Keratinocyte (primary cell): ENCODE results near the gene PPP4R4. TPM values are rescaled to one million over a fixed set of nuclear protein-coding genes. Genes with fewer than 3 reads are reported as not detected.
"Not testable (repeated sequence)": the region's sequence is repeated elsewhere in the genome, so short reads cannot be mapped to it uniquely, and the experiment has no call there.

Experiments
- DNase-seq: peaks from one replicate; pipeline ENCODE4 v3.0.0-alpha.2; 2011; ENCODE audit warnings: low read depth, missing footprints, low spot score
- FAIRE-seq: peaks from 2 replicates; lab custom pipeline; 2011; peaks lifted over from hg19 to GRCh38; lab: Jason Lieb, UNC
- H2AFZ ChIP-seq: 2 replicates; pipeline ENCODE4 v1.6.0; 2012; ENCODE audit warnings: low read length, control low read depth, inconsistent platforms; ENCODE audit not compliant: control insufficient read depth
- H3K27ac ChIP-seq: 2 replicates; pipeline ENCODE4 v1.5.1; 2011; ENCODE audit warnings: low read length; ENCODE audit not compliant: control insufficient read depth, insufficient read depth
- H3K27me3 ChIP-seq: 3 replicates; pipeline ENCODE4 v1.6.0; 2011; ENCODE audit warnings: low read length; ENCODE audit not compliant: control insufficient read depth, insufficient read depth; ENCODE audit errors: extremely low read depth
- H3K36me3 ChIP-seq, 2 experiments: 2 replicates in 1 of 2; 3 replicates in 1 of 2; pipeline ENCODE4 v1.5.1; 2011; ENCODE audit warnings: low read length in 2 of 2, mild to moderate bottlenecking in 1 of 2; ENCODE audit not compliant: control insufficient read depth in 2 of 2, insufficient read depth in 2 of 2; ENCODE audit errors: extremely low read depth in 1 of 2
- H3K4me1 ChIP-seq: 3 replicates; pipeline ENCODE4 v1.5.1; 2011; ENCODE audit warnings: low read length; ENCODE audit not compliant: control insufficient read depth, insufficient read depth; ENCODE audit errors: extremely low read depth
- H3K4me2 ChIP-seq: 3 replicates; pipeline ENCODE4 v1.6.0; 2011; ENCODE audit warnings: low read depth, low read length; ENCODE audit not compliant: control insufficient read depth, insufficient read depth; ENCODE audit errors: extremely low read depth
- H3K4me3 ChIP-seq, 3 experiments: fragments of 200-600 bp in 1 of 3; sonication (generic) in 1 of 3; 2 replicates in 2 of 3; 3 replicates in 1 of 3; pipeline ENCODE4 v1.5.1; 2011 to 2016; ENCODE audit warnings: low read length in 3 of 3, mild to moderate bottlenecking in 3 of 3, control low read depth in 2 of 3, inconsistent platforms in 1 of 3, low read depth in 1 of 3, mixed read lengths in 1 of 3, mixed run types in 1 of 3, moderate library complexity in 1 of 3; ENCODE audit not compliant: control insufficient read depth in 2 of 3, insufficient read depth in 2 of 3; ENCODE audit errors: extremely low read depth in 1 of 3
- H3K79me2 ChIP-seq: 2 replicates; pipeline ENCODE4 v1.6.0; 2012; ENCODE audit warnings: low read length; ENCODE audit not compliant: control insufficient read depth, insufficient read depth
- H3K9ac ChIP-seq: 3 replicates; pipeline ENCODE4 v1.6.0; 2011; ENCODE audit warnings: low read length; ENCODE audit not compliant: control insufficient read depth, insufficient read depth; ENCODE audit errors: extremely low read depth
- H3K9me1 ChIP-seq: 3 replicates; pipeline ENCODE4 v1.6.0; 2011; ENCODE audit warnings: low read length; ENCODE audit not compliant: control insufficient read depth, insufficient read depth; ENCODE audit errors: extremely low read depth
- H3K9me3 ChIP-seq: 2 replicates; pipeline ENCODE4 v1.5.1; 2012; ENCODE audit warnings: low read depth, low read length; ENCODE audit not compliant: control insufficient read depth
- H4K20me1 ChIP-seq: 3 replicates; pipeline ENCODE4 v1.6.0; 2011; ENCODE audit warnings: low read length; ENCODE audit not compliant: control insufficient read depth, insufficient read depth; ENCODE audit errors: extremely low read depth
- CTCF ChIP-seq, 3 experiments: IDR thresholded peaks in 1 of 3; conservative IDR thresholded peaks in 1 of 3; optimal IDR thresholded peaks in 1 of 3; 2 replicates in 2 of 3; 3 replicates in 1 of 3; pipeline versions ENCODE3 to v1.5.1; 2011; ENCODE audit warnings: low read length in 3 of 3, mild to moderate bottlenecking in 3 of 3, moderate library complexity in 2 of 3, control low read depth in 1 of 3, inconsistent platforms in 1 of 3; ENCODE audit not compliant: insufficient read depth in 2 of 3; ENCODE audit errors: extremely low read depth in 1 of 3
- EZH2 ChIP-seq: IDR thresholded peaks from one replicate; pipeline ENCODE4 v1.6.1; 2012; ENCODE audit warnings: inconsistent platforms, mild to moderate bottlenecking, low read length, moderate library complexity
- dilution Hi-C: fragments of 300-500 bp; cut with MboI; formaldehyde crosslinking; loops from one replicate; pipeline ENCODE4 v1.7.0; 2020; ENCODE audit warnings: low sequenced_read_pairs; ENCODE audit not compliant: extremely low pct_ligation_motif_present
- polyA plus RNA-seq, 5 experiments: library from polyadenylated mRNA; depleted of rRNA in 3 of 5; stranded (reverse) in 3 of 5; stranded (forward) in 1 of 5; unstranded in 1 of 5; fragments of >200 nt; gene quantifications; 1 replicate in 1 of 5; 2 replicates in 3 of 5; 3 replicates in 1 of 5; pipeline versions ENCODE4 v1.2.1 to v1.2.3, GENCODE V29; 2011 to 2012; ENCODE audit warnings: missing spikeins in 2 of 5, low read depth in 1 of 5, low replicate concordance in 1 of 5

The PPP4R4 gene
- polyA plus RNA-seq, 1 donor (not counting 4 experiments of a cell fraction or from before 2014, with no cell fraction given): 9.0 TPM

DNA sequence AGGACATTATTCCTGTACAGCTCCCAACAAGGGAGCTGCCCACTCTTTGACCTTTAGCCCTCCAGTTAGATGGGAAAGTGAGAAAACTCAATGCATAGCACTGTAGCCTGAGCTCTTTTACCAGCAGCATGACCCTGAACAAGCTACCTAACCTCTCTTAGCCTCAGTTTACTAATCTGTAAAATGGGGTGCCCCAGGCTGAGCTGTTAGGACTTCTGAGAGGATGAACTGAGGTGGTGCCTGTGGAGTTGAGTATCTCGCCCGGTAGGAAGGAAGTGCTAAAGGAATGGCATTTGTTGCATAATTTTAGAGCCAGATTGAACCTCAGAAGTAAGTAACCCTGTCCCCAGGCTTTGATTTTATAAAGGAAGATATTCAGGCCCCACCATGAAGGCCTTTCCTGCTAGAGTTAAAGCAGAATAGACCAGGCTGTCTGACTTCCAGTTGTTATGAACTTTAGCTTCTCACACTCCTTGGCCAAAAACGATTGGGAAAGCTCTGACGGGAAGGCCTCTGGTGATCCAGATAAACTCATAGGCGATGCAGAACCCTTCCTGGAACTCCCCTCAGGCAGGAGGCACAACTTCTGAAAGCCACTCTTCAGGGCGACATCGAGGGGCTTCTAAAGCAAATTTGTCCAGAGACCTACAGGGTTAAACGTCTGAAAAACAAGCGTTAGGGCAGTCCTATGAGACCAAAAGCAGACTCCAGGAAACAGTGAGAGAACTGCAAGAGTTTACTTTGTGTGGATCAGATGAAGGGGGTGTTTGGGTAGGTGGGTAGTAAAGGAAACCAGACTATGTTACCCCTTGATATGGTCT is 121.4 kb downstream of the PPP4R4 start:
- Histone ChIP-seq H3K9ac (no peak overlapping the region), H3K27ac (no peak overlapping the region), H3K9me1 (no peaks in the 10 kb centered on the region), H3K9me3 (no peaks in the 10 kb centered on the region), H3K27me3 (no peaks in the 10 kb centered on the region), H2AFZ (no peak overlapping the region), H3K36me3 (no peaks in the 10 kb centered on the region), H3K4me2 (no peak overlapping the region), H4K20me1 (no peaks in the 10 kb centered on the region), H3K79me2 (no peaks in the 10 kb centered on the region), H3K4me3 (no peak overlapping the region), H3K4me1 (no peaks in the 10 kb centered on the region)
- dilution Hi-C loops: no loop called here
- TF ChIP-seq EZH2 (no peak), CTCF (optimal IDR thresholded peaks at IDR 0.05 in 1 of 3, IDR thresholded peaks at IDR 0.05 in 1 of 3, conservative IDR thresholded peaks at IDR 0.05 in 1 of 3; ENCODE audit: extremely low read depth in 1 of 3, insufficient read depth in 2 of 3, low read length in 3 of 3) (no peak)
- DNase-seq (no peak), FAIRE-seq (no peak)

- H3K4me2 ChIP-seq, H3K9ac ChIP-seq, H3K36me3 ChIP-seq, H3K27me3 ChIP-seq, H3K9me1 ChIP-seq, H3K27ac ChIP-seq, H3K4me3 ChIP-seq, H3K79me2 ChIP-seq, FAIRE-seq, H4K20me1 ChIP-seq, DNase-seq, dilution Hi-C loops, H2AFZ ChIP-seq, H3K4me1 ChIP-seq, H3K9me3 ChIP-seq: not testable (repeated sequence)
Observed at GRCh38 chr14:94296181-94296545, 122.0 kb downstream of the PPP4R4 start.

DNA sequence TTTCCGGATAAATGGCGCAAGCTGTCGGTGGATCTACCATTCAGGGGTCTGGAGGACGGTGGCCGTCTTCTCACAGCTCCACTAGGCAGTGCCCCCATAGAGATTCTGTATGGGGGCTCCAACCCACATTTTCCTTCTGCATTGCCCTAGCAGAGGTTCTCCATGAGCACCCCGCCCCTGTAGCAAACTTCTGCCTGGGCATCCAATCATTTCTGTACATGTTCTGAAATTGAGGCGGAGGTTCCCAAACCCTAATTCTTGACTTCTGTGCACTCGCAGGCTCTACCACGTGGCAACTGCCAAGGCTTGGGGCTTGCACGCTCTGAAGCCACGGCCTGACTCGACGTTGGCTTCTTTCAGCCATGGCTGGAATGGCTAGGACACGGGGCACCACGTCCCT is 124.0 kb downstream of the PPP4R4 start:
- no peaks in the 10 kb centered on the region for H3K9me3 ChIP-seq
- no peak overlapping the region for H3K27ac ChIP-seq
- no peaks in the 10 kb centered on the region for H4K20me1 ChIP-seq
- H3K4me1 ChIP-seq: no peaks in the 10 kb centered on the region
- H3K9me1 ChIP-seq: no peaks in the 10 kb centered on the region
- no peak overlapping the region for H3K4me3 ChIP-seq
- H3K27me3 ChIP-seq: no peaks in the 10 kb centered on the region
- DNase-seq (no peak), FAIRE-seq (no peak)
- dilution Hi-C loops: no loop called here
- H3K9ac ChIP-seq: no peak overlapping the region
- no peaks in the 10 kb centered on the region for H3K79me2 ChIP-seq
- TF ChIP-seq CTCF (optimal IDR thresholded peaks at IDR 0.05 in 1 of 3, IDR thresholded peaks at IDR 0.05 in 1 of 3, conservative IDR thresholded peaks at IDR 0.05 in 1 of 3; ENCODE audit: extremely low read depth in 1 of 3, insufficient read depth in 2 of 3, low read length in 3 of 3) (no peak), EZH2 (no peak)
- H3K36me3 ChIP-seq: no peaks in the 10 kb centered on the region
- H2AFZ ChIP-seq: no peak overlapping the region
- no peak overlapping the region for H3K4me2 ChIP-seq
